ENCODE measurements around the gene COG4.
"Not testable (repeated sequence)": the region's sequence is repeated elsewhere in the genome, so short reads cannot be mapped to it uniquely, and the experiment has no call there.

COG4 gene

DNA sequence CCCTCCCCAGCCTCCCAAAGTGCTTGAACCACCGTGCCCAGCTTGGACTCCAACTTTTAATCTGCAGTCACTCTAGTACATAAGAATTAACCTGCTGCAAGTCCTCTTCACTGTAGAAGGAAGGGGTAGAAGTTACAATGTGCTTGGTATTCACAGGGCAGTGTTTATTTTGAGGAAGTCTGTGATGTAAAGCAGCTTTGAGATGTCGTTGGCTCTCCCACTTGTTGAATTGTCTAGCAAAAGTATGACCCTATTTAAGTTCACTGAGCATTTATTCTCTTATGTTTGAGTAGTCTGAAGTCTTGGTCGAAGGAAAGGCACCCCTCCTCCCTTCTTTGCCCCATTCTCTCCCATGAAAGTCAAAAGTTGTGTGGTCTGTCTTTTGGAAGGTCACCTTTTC, 28.4 kb upstream of the COG4 start:
- DNase-seq (ENCODE audit: low read depth) = no peak
- TF ChIP-seq, protein P1, sequence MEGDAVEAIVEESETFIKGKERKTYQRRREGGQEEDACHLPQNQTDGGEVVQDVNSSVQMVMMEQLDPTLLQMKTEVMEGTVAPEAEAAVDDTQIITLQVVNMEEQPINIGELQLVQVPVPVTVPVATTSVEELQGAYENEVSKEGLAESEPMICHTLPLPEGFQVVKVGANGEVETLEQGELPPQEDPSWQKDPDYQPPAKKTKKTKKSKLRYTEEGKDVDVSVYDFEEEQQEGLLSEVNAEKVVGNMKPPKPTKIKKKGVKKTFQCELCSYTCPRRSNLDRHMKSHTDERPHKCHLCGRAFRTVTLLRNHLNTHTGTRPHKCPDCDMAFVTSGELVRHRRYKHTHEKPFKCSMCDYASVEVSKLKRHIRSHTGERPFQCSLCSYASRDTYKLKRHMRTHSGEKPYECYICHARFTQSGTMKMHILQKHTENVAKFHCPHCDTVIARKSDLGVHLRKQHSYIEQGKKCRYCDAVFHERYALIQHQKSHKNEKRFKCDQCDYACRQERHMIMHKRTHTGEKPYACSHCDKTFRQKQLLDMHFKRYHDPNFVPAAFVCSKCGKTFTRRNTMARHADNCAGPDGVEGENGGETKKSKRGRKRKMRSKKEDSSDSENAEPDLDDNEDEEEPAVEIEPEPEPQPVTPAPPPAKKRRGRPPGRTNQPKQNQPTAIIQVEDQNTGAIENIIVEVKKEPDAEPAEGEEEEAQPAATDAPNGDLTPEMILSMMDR (IDR thresholded peaks at IDR 0.05; ENCODE audit: low read depth, low read length, missing control alignments) = no peak
- no peak overlapping the region for H3K4me3 ChIP-seq (ENCODE audit: low read depth, low read length)

DNA sequence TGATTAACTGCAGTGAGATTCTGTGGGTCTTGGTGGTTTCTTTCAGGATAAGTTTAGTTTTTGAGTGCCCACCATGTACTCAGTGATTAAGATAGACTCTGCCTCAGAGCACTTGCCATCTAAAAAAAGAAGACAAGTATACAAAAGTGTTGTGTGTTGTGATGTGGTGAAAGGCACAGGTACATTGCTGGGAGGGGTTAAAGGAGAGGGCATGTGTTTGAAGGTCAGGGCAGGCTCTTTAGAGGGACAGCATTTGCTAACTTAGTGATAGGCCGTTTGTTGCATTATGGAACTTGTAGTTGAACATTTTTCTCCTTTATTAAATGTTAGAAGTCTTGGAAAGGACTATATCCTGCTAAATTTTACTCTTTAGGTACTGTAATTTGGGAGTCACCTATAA, 26.7 kb upstream of the COG4 start:
- DNase-seq (ENCODE audit: low read depth) = no peak
- TF ChIP-seq, protein P1 (IDR thresholded peaks at IDR 0.05; ENCODE audit: low read depth, low read length, missing control alignments) = no peak
- no peak overlapping the region for H3K4me3 ChIP-seq (ENCODE audit: low read depth, low read length)

DNA sequence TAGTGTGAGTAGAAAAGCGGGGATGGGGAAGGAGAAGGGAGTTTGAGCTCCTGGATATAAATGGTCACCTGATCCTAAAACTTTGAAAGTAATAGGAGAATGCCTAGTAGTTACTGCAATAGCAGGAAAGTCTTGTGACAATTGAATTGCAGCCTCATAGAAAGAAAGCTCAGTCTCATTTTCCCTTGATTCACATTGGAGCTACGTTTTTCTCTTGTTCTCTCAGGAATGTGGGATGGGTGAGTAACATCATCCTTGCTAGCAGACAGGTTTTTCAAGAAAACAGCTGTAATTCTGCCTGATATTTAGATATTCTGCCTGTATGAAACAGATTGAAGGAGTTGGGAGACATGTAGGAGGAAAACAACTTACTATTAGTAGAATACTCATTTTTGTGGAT, 25.6 kb upstream of the COG4 start:
- H3K4me3 ChIP-seq (ENCODE audit: low read depth, low read length) = no peak overlapping the region
- TF ChIP-seq, protein P1 (IDR thresholded peaks at IDR 0.05; ENCODE audit: low read depth, low read length, missing control alignments) = no peak
- DNase-seq (ENCODE audit: low read depth) = no peak

DNA sequence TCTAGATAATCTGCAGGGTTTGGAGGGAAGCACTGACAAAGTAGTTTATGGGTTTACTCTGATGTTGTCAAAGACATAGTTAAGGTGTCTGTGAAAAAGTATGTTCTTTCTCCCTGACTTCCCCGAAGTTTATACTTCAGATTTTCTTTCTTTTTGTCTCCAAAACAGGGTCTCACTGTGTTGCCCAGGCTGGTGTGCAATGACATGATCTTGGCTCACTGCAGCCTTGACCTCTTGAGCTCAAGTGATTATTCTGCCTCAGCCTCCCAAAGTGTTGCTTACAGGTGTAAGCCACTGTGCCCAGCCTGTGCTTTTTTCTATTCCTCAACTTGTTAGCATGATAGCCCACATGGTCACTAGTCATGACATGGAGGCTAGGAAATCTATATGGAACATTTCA, 21.2 kb upstream of the COG4 start:
- no peak for DNase-seq (ENCODE audit: low read depth)
- TF ChIP-seq, protein P1 (IDR thresholded peaks at IDR 0.05; ENCODE audit: low read depth, low read length, missing control alignments) = no peak
- H3K4me3 ChIP-seq (ENCODE audit: low read depth, low read length) = no peak overlapping the region

DNA sequence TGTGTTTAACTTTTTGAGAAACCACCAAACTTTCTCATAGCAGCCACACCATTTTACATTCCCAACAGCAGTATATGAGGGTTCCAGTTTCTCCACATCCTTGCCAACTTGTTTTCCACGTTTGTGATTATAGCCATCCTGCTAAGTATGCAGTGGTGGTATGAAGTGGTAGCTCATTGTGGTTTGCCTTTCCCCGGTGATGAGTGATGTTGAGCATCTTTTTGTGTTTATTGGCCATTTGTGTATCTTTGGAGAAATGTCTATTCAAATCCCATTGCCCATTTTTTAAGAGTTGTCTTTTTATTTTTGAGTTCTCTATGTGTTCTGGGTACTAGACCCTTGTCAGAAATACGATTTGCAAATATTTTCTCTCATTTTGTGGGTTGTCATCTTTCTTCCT, 17.6 kb upstream of the COG4 start:
- DNase-seq (ENCODE audit: low read depth) = no peak
- TF ChIP-seq, protein P1 (IDR thresholded peaks at IDR 0.05; ENCODE audit: low read depth, low read length, missing control alignments) = no peak
- H3K4me3 ChIP-seq (ENCODE audit: low read depth, low read length) = no peak overlapping the region

DNA sequence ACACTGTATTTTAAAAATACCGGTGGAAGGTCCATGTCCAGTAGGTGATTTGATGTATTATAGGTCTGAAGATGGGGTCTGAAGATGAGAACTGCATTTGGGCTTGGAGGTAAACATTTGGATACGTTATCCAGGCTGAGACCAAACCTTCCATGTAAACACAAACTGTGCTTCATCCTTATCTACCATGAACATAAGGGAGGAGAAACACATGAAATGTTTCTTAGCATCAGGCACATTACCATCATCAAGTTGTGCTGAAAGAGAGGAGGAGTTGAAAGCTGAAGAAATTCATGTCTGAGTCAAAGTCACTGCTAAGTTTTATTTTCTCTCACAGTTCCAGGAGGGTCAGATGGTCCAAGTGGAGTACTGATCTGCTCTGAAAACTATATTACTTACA, 11.6 kb upstream of the COG4 start:
- TF ChIP-seq, protein P1 (IDR thresholded peaks at IDR 0.05; ENCODE audit: low read depth, low read length, missing control alignments) = no peak
- no peak for DNase-seq (ENCODE audit: low read depth)
- H3K4me3 ChIP-seq (ENCODE audit: low read depth, low read length) = no peak overlapping the region

DNA sequence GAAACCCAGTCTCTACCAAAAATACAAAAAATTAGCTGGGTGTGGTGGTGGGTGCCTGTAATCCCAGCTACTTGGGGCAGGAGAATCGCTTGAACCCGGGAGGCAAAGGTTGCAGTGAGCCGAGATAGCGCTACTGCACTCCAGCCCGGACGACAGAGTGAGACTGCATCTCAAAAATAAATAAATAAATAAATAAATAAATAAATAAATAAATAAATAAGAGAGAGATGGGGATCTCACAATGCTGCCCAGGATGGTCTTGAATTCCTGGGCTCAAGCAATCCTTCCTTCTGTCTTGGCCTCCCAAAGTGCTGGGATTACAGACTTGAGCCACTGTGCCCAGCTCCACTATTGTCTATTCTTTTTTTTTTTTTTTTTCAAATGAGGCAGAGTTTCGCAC, 6.6 kb upstream of the COG4 start:
- not testable (repeated sequence) for H3K4me3 ChIP-seq (ENCODE audit: low read depth, low read length); DNase-seq (ENCODE audit: low read depth)

Measured in GM12864 (cell line).